ENCODE data around the gene IQGAP1.
A peak's percentile ranks its signal among the peaks of the same experiment; 100 is the strongest.
"Not testable (repeated sequence)": the region's sequence is repeated elsewhere in the genome, so short reads cannot be mapped to it uniquely, and the experiment has no call there.

IQGAP1 gene

GRCh38 chr15:90387534-90388461, at the start of gene IQGAP1:
TSS of gene IQGAP1 (plus strand) at chr15:90388242. CDS start at chr15:90388342, 100 bp downstream.
- Histone ChIP-seq H3K27ac (ENCODE audit: low read length) (peak within 1 kb of the TSS; percentile 94), H3K4me1 (ENCODE audit: control insufficient read depth in 1 of 2, insufficient read depth in 2 of 2, low read length in 2 of 2) (peaks cover 18 to 26% of the 10 kb centered on the region in 2 donors), H3K4me3 (ENCODE audit: low read depth in 1 of 2, low read length in 2 of 2) (peak within 1 kb of the TSS; percentile 80 to 90), H3K9me3 (ENCODE audit: control insufficient read depth in 1 of 2, low read length in 2 of 2) (no peaks in the 10 kb centered on the region), H3K27me3 (ENCODE audit: low read depth, low read length) (no peaks in the 10 kb centered on the region), H3K36me3 (ENCODE audit: control insufficient read depth in 1 of 2, insufficient read depth in 2 of 2, low read length in 2 of 2) (peaks cover 12 to 15% of the 10 kb centered on the region in 2 donors)

- H3K27me3 ChIP-seq (ENCODE audit: low read depth, low read length): no peaks in the 10 kb centered on the region
- no peak overlapping the region for H3K27ac ChIP-seq (ENCODE audit: low read length)
- H3K4me1 ChIP-seq (ENCODE audit: control insufficient read depth in 1 of 2, insufficient read depth in 2 of 2, low read length in 2 of 2): peaks cover 0 to 4% of the 10 kb centered on the region in 2 donors
- no peaks in the 10 kb centered on the region for H3K36me3 ChIP-seq (ENCODE audit: control insufficient read depth in 1 of 2, insufficient read depth in 2 of 2, low read length in 2 of 2)
- H3K4me3 ChIP-seq (ENCODE audit: low read depth in 1 of 2, low read length in 2 of 2): no peak overlapping the region
- no peaks in the 10 kb centered on the region for H3K9me3 ChIP-seq (ENCODE audit: control insufficient read depth in 1 of 2, low read length in 2 of 2)
Measured at GRCh38 chr15:90338532-90338931, 49.5 kb upstream of the IQGAP1 start.

- Histone ChIP-seq H3K4me3 (ENCODE audit: low read depth in 1 of 2, low read length in 2 of 2) (no peak overlapping the region), H3K27me3 (ENCODE audit: low read depth, low read length) (no peaks in the 10 kb centered on the region), H3K9me3 (ENCODE audit: control insufficient read depth in 1 of 2, low read length in 2 of 2) (no peaks in the 10 kb centered on the region), H3K4me1 (ENCODE audit: control insufficient read depth in 1 of 2, insufficient read depth in 2 of 2, low read length in 2 of 2) (peaks cover 0 to 4% of the 10 kb centered on the region in 2 donors), H3K27ac (ENCODE audit: low read length) (no peak overlapping the region), H3K36me3 (ENCODE audit: control insufficient read depth in 1 of 2, insufficient read depth in 2 of 2, low read length in 2 of 2) (no peaks in the 10 kb centered on the region)
Measured at GRCh38 chr15:90340345-90340744, 47.7 kb upstream of the IQGAP1 start.

GRCh38 chr15:90343302-90343790, 44.7 kb upstream of the IQGAP1 start:
- Histone ChIP-seq H3K36me3 (ENCODE audit: control insufficient read depth in 1 of 2, insufficient read depth in 2 of 2, low read length in 2 of 2) (no peaks in the 10 kb centered on the region), H3K27ac (ENCODE audit: low read length) (no peak overlapping the region), H3K9me3 (ENCODE audit: control insufficient read depth in 1 of 2, low read length in 2 of 2) (no peaks in the 10 kb centered on the region), H3K4me3 (ENCODE audit: low read depth in 1 of 2, low read length in 2 of 2) (no peak overlapping the region), H3K4me1 (ENCODE audit: control insufficient read depth in 1 of 2, insufficient read depth in 2 of 2, low read length in 2 of 2) (peaks cover 0 to 4% of the 10 kb centered on the region in 2 donors), H3K27me3 (ENCODE audit: low read depth, low read length) (no peaks in the 10 kb centered on the region)

- Histone ChIP-seq H3K27me3 (ENCODE audit: low read depth, low read length) (no peaks in the 10 kb centered on the region), H3K4me3 (ENCODE audit: low read depth in 1 of 2, low read length in 2 of 2) (no peak overlapping the region), H3K36me3 (ENCODE audit: control insufficient read depth in 1 of 2, insufficient read depth in 2 of 2, low read length in 2 of 2) (no peaks in the 10 kb centered on the region), H3K4me1 (ENCODE audit: control insufficient read depth in 1 of 2, insufficient read depth in 2 of 2, low read length in 2 of 2) (peaks cover 0 to 4% of the 10 kb centered on the region in 2 donors), H3K9me3 (ENCODE audit: control insufficient read depth in 1 of 2, low read length in 2 of 2) (no peaks in the 10 kb centered on the region), H3K27ac (ENCODE audit: low read length) (no peak overlapping the region)
Measured at GRCh38 chr15:90344662-90345061, 43.4 kb upstream of the IQGAP1 start.

GRCh38 chr15:90345857-90346256, 42.2 kb upstream of the IQGAP1 start:
- H3K27me3 ChIP-seq (ENCODE audit: low read depth, low read length): no peaks in the 10 kb centered on the region
- H3K27ac ChIP-seq (ENCODE audit: low read length): no peak overlapping the region
- H3K4me3 ChIP-seq (ENCODE audit: low read depth in 1 of 2, low read length in 2 of 2): no peak overlapping the region
- no peaks in the 10 kb centered on the region for H3K9me3 ChIP-seq (ENCODE audit: control insufficient read depth in 1 of 2, low read length in 2 of 2)
- H3K4me1 ChIP-seq (ENCODE audit: control insufficient read depth in 1 of 2, insufficient read depth in 2 of 2, low read length in 2 of 2): peaks cover 0 to 4% of the 10 kb centered on the region in 2 donors
- H3K36me3 ChIP-seq (ENCODE audit: control insufficient read depth in 1 of 2, insufficient read depth in 2 of 2, low read length in 2 of 2): no peaks in the 10 kb centered on the region

- H3K36me3 ChIP-seq (ENCODE audit: control insufficient read depth in 1 of 2, insufficient read depth in 2 of 2, low read length in 2 of 2); H3K4me1 ChIP-seq (ENCODE audit: control insufficient read depth in 1 of 2, insufficient read depth in 2 of 2, low read length in 2 of 2); H3K27me3 ChIP-seq (ENCODE audit: low read depth, low read length); H3K9me3 ChIP-seq (ENCODE audit: control insufficient read depth in 1 of 2, low read length in 2 of 2); H3K27ac ChIP-seq (ENCODE audit: low read length); H3K4me3 ChIP-seq (ENCODE audit: low read depth in 1 of 2, low read length in 2 of 2): not testable (repeated sequence)
Measured at GRCh38 chr15:90347431-90348065, 40.5 kb upstream of the IQGAP1 start.

- H3K36me3 ChIP-seq (ENCODE audit: control insufficient read depth in 1 of 2, insufficient read depth in 2 of 2, low read length in 2 of 2): no peaks in the 10 kb centered on the region
- no peaks in the 10 kb centered on the region for H3K9me3 ChIP-seq (ENCODE audit: control insufficient read depth in 1 of 2, low read length in 2 of 2)
- H3K27me3 ChIP-seq (ENCODE audit: low read depth, low read length): no peaks in the 10 kb centered on the region
- peaks cover 0 to 5% of the 10 kb centered on the region in 2 donors for H3K4me1 ChIP-seq (ENCODE audit: control insufficient read depth in 1 of 2, insufficient read depth in 2 of 2, low read length in 2 of 2)
- no peak overlapping the region for H3K4me3 ChIP-seq (ENCODE audit: low read depth in 1 of 2, low read length in 2 of 2)
- H3K27ac ChIP-seq (ENCODE audit: low read length): no peak overlapping the region
Measured at GRCh38 chr15:90348456-90348855, 39.6 kb upstream of the IQGAP1 start.

GRCh38 chr15:90349072-90349471, 39.0 kb upstream of the IQGAP1 start:
- peaks cover 0 to 5% of the 10 kb centered on the region in 2 donors for H3K4me1 ChIP-seq (ENCODE audit: control insufficient read depth in 1 of 2, insufficient read depth in 2 of 2, low read length in 2 of 2)
- H3K9me3 ChIP-seq (ENCODE audit: control insufficient read depth in 1 of 2, low read length in 2 of 2): no peaks in the 10 kb centered on the region
- no peaks in the 10 kb centered on the region for H3K27me3 ChIP-seq (ENCODE audit: low read depth, low read length)
- H3K4me3 ChIP-seq (ENCODE audit: low read depth in 1 of 2, low read length in 2 of 2): no peak overlapping the region
- no peaks in the 10 kb centered on the region for H3K36me3 ChIP-seq (ENCODE audit: control insufficient read depth in 1 of 2, insufficient read depth in 2 of 2, low read length in 2 of 2)
- no peak overlapping the region for H3K27ac ChIP-seq (ENCODE audit: low read length)

GRCh38 chr15:90349821-90350220, 38.2 kb upstream of the IQGAP1 start:
- H3K4me3 ChIP-seq (ENCODE audit: low read depth in 1 of 2, low read length in 2 of 2): no peak overlapping the region
- no peaks in the 10 kb centered on the region for H3K27me3 ChIP-seq (ENCODE audit: low read depth, low read length)
- no peaks in the 10 kb centered on the region for H3K9me3 ChIP-seq (ENCODE audit: control insufficient read depth in 1 of 2, low read length in 2 of 2)
- H3K4me1 ChIP-seq (ENCODE audit: control insufficient read depth in 1 of 2, insufficient read depth in 2 of 2, low read length in 2 of 2): peaks cover 0 to 5% of the 10 kb centered on the region in 2 donors
- no peak overlapping the region for H3K27ac ChIP-seq (ENCODE audit: low read length)
- H3K36me3 ChIP-seq (ENCODE audit: control insufficient read depth in 1 of 2, insufficient read depth in 2 of 2, low read length in 2 of 2): no peaks in the 10 kb centered on the region

- H3K27me3 ChIP-seq (ENCODE audit: low read depth, low read length): no peaks in the 10 kb centered on the region
- no peak overlapping the region for H3K27ac ChIP-seq (ENCODE audit: low read length)
- no peaks in the 10 kb centered on the region for H3K36me3 ChIP-seq (ENCODE audit: control insufficient read depth in 1 of 2, insufficient read depth in 2 of 2, low read length in 2 of 2)
- H3K4me3 ChIP-seq (ENCODE audit: low read depth in 1 of 2, low read length in 2 of 2): peak overlapping the region; percentile 85 to 96
- H3K4me1 ChIP-seq (ENCODE audit: control insufficient read depth in 1 of 2, insufficient read depth in 2 of 2, low read length in 2 of 2): peaks cover 0 to 5% of the 10 kb centered on the region in 2 donors
- H3K9me3 ChIP-seq (ENCODE audit: control insufficient read depth in 1 of 2, low read length in 2 of 2): no peaks in the 10 kb centered on the region
Measured at GRCh38 chr15:90351479-90352106, 36.4 kb upstream of the IQGAP1 start.

All from muscle layer of duodenum (tissue), 2 donors.